ENCODE results near the gene TOE1.

- no peak for TF ChIP-seq EGR1 (IDR thresholded peaks at IDR 0.05)
- no peak for TF ChIP-seq TEAD4 (IDR thresholded peaks at IDR 0.05)
- TF ChIP-seq CEBPB (IDR thresholded peaks at IDR 0.05): no peak
- no peak for TF ChIP-seq RAD21 (IDR thresholded peaks at IDR 0.05; ENCODE audit: low read depth)
- TF ChIP-seq NFIC (IDR thresholded peaks at IDR 0.05): no peak
- TF ChIP-seq REST (IDR thresholded peaks at IDR 0.05; ENCODE audit: low read depth): no peak
- no peak for TF ChIP-seq EP300 (IDR thresholded peaks at IDR 0.05; ENCODE audit: borderline replicate concordance)
- TF ChIP-seq CREB1 (IDR thresholded peaks at IDR 0.05; ENCODE audit: low read depth): no peak
These were observed 13.0 kb upstream of the TOE1 start, which contains the start of gene HPDL for GRCh38 chr1:45326627-45327623.

All from Ishikawa (cell line).